GM23248 (cell line): ENCODE data around the gene ANKRD28. TPM values are rescaled to one million over a fixed set of nuclear protein-coding genes. Genes with fewer than 3 reads are reported as not detected.

Experiments used
- DNase-seq: peaks from one replicate; pipeline ENCODE4 v3.0.0-alpha.2; 2015
- H2AFZ ChIP-seq: fragments of 200-600 bp; sonication (generic); 2 replicates; pipeline ENCODE4 v1.6.1; 2016; ENCODE audit warnings: antibody characterized with exemption
- H3F3A ChIP-seq: fragments of 200-600 bp; sonication (generic); 2 replicates; pipeline ENCODE4 v1.6.1; 2016; ENCODE audit warnings: mild to moderate bottlenecking, antibody characterized with exemption, mixed run types; ENCODE audit not compliant: insufficient read depth
- H3K27ac ChIP-seq: fragments of 200-600 bp; sonication (generic); 2 replicates; pipeline ENCODE4 v1.5.1; 2016; ENCODE audit warnings: mild to moderate bottlenecking
- H3K27me3 ChIP-seq: fragments of 200-600 bp; sonication (generic); replicated peaks from 2 replicates; pipeline ENCODE4 v1.6.1; 2016; ENCODE audit warnings: mild to moderate bottlenecking; ENCODE audit not compliant: insufficient read depth
- H3K36me3 ChIP-seq: fragments of 200-600 bp; sonication (generic); 2 replicates; pipeline ENCODE4 v1.6.1; 2016; ENCODE audit warnings: low read depth, mild to moderate bottlenecking
- H3K4me1 ChIP-seq: fragments of 200-600 bp; sonication (generic); 2 replicates; pipeline ENCODE4 v1.6.1; 2016; ENCODE audit warnings: mild to moderate bottlenecking; ENCODE audit not compliant: insufficient read depth
- H3K4me2 ChIP-seq: fragments of 200-600 bp; sonication (generic); one replicate; pipeline ENCODE4 v1.6.1; 2016; ENCODE audit warnings: mild to moderate bottlenecking; ENCODE audit not compliant: unreplicated experiment
- H3K4me3 ChIP-seq: fragments of 200-600 bp; sonication (generic); 2 replicates; pipeline ENCODE4 v1.5.1; 2016; ENCODE audit warnings: mild to moderate bottlenecking
- H3K79me2 ChIP-seq: fragments of 200-600 bp; sonication (generic); 2 replicates; pipeline ENCODE4 v1.6.1; 2016; ENCODE audit warnings: mild to moderate bottlenecking; ENCODE audit not compliant: insufficient read depth
- H3K9ac ChIP-seq: fragments of 200-600 bp; sonication (generic); 2 replicates; pipeline ENCODE4 v1.6.1; 2016; ENCODE audit warnings: mild to moderate bottlenecking
- H3K9me2 ChIP-seq: fragments of 200-600 bp; sonication (generic); 2 replicates; pipeline ENCODE4 v1.6.1; 2016; ENCODE audit warnings: mixed run types, mild to moderate bottlenecking, moderate library complexity; ENCODE audit not compliant: insufficient read depth
- H3K9me3 ChIP-seq: fragments of 200-600 bp; sonication (generic); one replicate; pipeline ENCODE4 v1.6.1; 2017; ENCODE audit warnings: low read depth
- H4K20me1 ChIP-seq: fragments of 200-600 bp; sonication (generic); 2 replicates; pipeline ENCODE4 v1.6.0; 2016; ENCODE audit not compliant: insufficient read depth
- EZH2 ChIP-seq: fragments of 200-600 bp; sonication (generic); IDR thresholded peaks from 2 replicates; pipeline ENCODE4 v1.6.1; 2018; ENCODE audit warnings: antibody characterized with exemption, mild to moderate bottlenecking; ENCODE audit not compliant: insufficient read depth, poor library complexity, severe bottlenecking
- EZH2phosphoT487 ChIP-seq: fragments of 200-600 bp; sonication (generic); IDR thresholded peaks from 2 replicates; pipeline ENCODE4 v1.6.1; 2018; ENCODE audit warnings: antibody characterized with exemption, moderate library complexity, mild to moderate bottlenecking, low read depth; ENCODE audit not compliant: insufficient read depth
- WGBS, 2 experiments: methylation state at CpG; one replicate each; pipeline ENCODE4 v1.1.6; 2015 to 2017; ENCODE audit warnings: low lambda C conversion rate in 2 of 2, low coverage in 1 of 2; ENCODE audit errors: missing lambda C conversion rate in 2 of 2; 5-methylcytosine and 5-hydroxymethylcytosine counted together
- in situ Hi-C: fragments of 300-500 bp; cut with MboI; formaldehyde crosslinking; loops from 2 replicates; pipeline ENCODE4 v1.15.0; 2020
- polyA plus RNA-seq: library from polyadenylated mRNA; unstranded; fragments of >200 nt; fragmentation: Nextera tagmentation; extraction: Ambion mirVana; gene quantifications from 2 replicates; pipeline ENCODE4 v1.2.1, GENCODE V29; 2016
- total RNA-seq: library from RNA; depleted of rRNA; stranded (reverse); fragments of >200 nt; shearing (Covaris generic); gene quantifications from 2 replicates; pipeline ENCODE4 v1.2.3, GENCODE V29; 2014

The ANKRD28 gene
- total and polyA plus RNA-seq, 2 experiments from 2014 or later, result 23.1 to 55.6 TPM

GRCh38 chr3:15649858-15650257 lies 147.9 kb downstream of the ANKRD28 start:
- no peak overlapping the region for H2AFZ ChIP-seq
- peaks cover 48% of the 10 kb centered on the region for H3F3A ChIP-seq
- 91 to 96% methylated on average over 5 of the region's 5 CpGs for WGBS, 2 experiments
- peaks cover 37% of the 10 kb centered on the region for H3K4me1 ChIP-seq
- in situ Hi-C loops, result no loop called here
- no peak for DNase-seq
- H3K79me2 ChIP-seq, result no peaks in the 10 kb centered on the region
- H3K36me3 ChIP-seq, result no peaks in the 10 kb centered on the region
- H3K9ac ChIP-seq, result no peak overlapping the region
- TF ChIP-seq EZH2phosphoT487, result no peak
- no peak for TF ChIP-seq EZH2
- H3K27me3 ChIP-seq, result no peaks in the 10 kb centered on the region
- no peak overlapping the region for H3K4me2 ChIP-seq
- no peaks in the 10 kb centered on the region for H4K20me1 ChIP-seq
- no peaks in the 10 kb centered on the region for H3K9me3 ChIP-seq
- no peak overlapping the region for H3K4me3 ChIP-seq
- H3K9me2 ChIP-seq, result no peaks in the 10 kb centered on the region
- no peak overlapping the region for H3K27ac ChIP-seq

- Histone ChIP-seq H3K4me3 (no peak overlapping the region), H3F3A (peaks cover 45% of the 10 kb centered on the region), H3K27ac (no peak overlapping the region), H3K36me3 (no peaks in the 10 kb centered on the region), H3K4me1 (peaks cover 37% of the 10 kb centered on the region), H4K20me1 (no peaks in the 10 kb centered on the region), H3K79me2 (no peaks in the 10 kb centered on the region), H3K9ac (no peak overlapping the region), H3K27me3 (no peaks in the 10 kb centered on the region), H3K9me2 (no peaks in the 10 kb centered on the region), H3K4me2 (no peak overlapping the region), H3K9me3 (no peaks in the 10 kb centered on the region), H2AFZ (no peak overlapping the region)
- DNase-seq, result no peak
- no peak for TF ChIP-seq EZH2phosphoT487
- no peak for TF ChIP-seq EZH2
- in situ Hi-C loops, result no loop called here
- 97% methylated on average over 3 of the region's 3 CpGs for WGBS, 2 experiments
Measured at GRCh38 chr3:15649341-15649740, 148.4 kb downstream of the ANKRD28 start.

- Histone ChIP-seq H3K9me3 (no peaks in the 10 kb centered on the region), H3K9ac (peak overlapping the region; percentile 84), H3K4me2 (peak overlapping the region; percentile 91), H3K4me1 (peaks cover 37% of the 10 kb centered on the region), H3F3A (peaks cover 40% of the 10 kb centered on the region), H4K20me1 (no peaks in the 10 kb centered on the region), H3K79me2 (no peaks in the 10 kb centered on the region), H3K27ac (peak overlapping the region; percentile 99), H2AFZ (no peak overlapping the region), H3K36me3 (no peaks in the 10 kb centered on the region), H3K9me2 (no peaks in the 10 kb centered on the region), H3K27me3 (no peaks in the 10 kb centered on the region), H3K4me3 (peak overlapping the region; percentile 48)
- DNase-seq, result peak; percentile 92
- 23 to 24% methylated on average over 4 of the region's 4 CpGs for WGBS, 2 experiments
- in situ Hi-C loops, result no loop called here
- TF ChIP-seq EZH2 (no peak), EZH2phosphoT487 (no peak)
Measured at GRCh38 chr3:15647611-15648167, 150.1 kb downstream of the ANKRD28 start.

- WGBS, 2 experiments, result 0 to 1% methylated on average over 13 of the region's 13 CpGs
- in situ Hi-C loops, result no loop called here
- H4K20me1 ChIP-seq, result no peaks in the 10 kb centered on the region
- H3K27me3 ChIP-seq, result no peaks in the 10 kb centered on the region
- no peaks in the 10 kb centered on the region for H3K36me3 ChIP-seq
- H3F3A ChIP-seq, result peaks cover 40% of the 10 kb centered on the region
- H3K4me1 ChIP-seq, result peaks cover 37% of the 10 kb centered on the region
- peak overlapping the region; percentile 91 for H3K4me2 ChIP-seq
- DNase-seq, result peak; percentile 99
- no peak for TF ChIP-seq EZH2
- TF ChIP-seq EZH2phosphoT487, result no peak
- H3K9me3 ChIP-seq, result no peaks in the 10 kb centered on the region
- H3K9me2 ChIP-seq, result no peaks in the 10 kb centered on the region
- peak overlapping the region; percentile 99 for H3K27ac ChIP-seq
- H3K79me2 ChIP-seq, result no peaks in the 10 kb centered on the region
- H3K4me3 ChIP-seq, result peak overlapping the region; percentile 48
- H2AFZ ChIP-seq, result no peak overlapping the region
- H3K9ac ChIP-seq, result peak overlapping the region; percentile 84
Measured at GRCh38 chr3:15646851-15647511, 150.8 kb downstream of the ANKRD28 start.
